Left cardiac atrium (tissue), 4 donors: ENCODE measurements around the gene PDE6B. TPM values are rescaled to one million over a fixed set of nuclear protein-coding genes. Genes with fewer than 3 reads are reported as not detected.
A peak's percentile ranks its signal among the peaks of the same experiment; 100 is the strongest.
"Not testable (repeated sequence)": the region's sequence is repeated elsewhere in the genome, so short reads cannot be mapped to it uniquely, and the experiment has no call there.

ENCODE experiments used
- ATAC-seq, 2 donors: fragments of 200-7000 bp; cut with Tn5 transposase; one replicate each; pipeline ENCODE4 v1.9.1; 2020; ENCODE audit warnings: mild to moderate bottlenecking in 2 of 2, moderate library complexity in 2 of 2
- DNase-seq: peaks from one replicate; pipeline ENCODE4 v3.0.0-alpha.2; 2020
- intact Hi-C, 2 donors: fragments of 100-400 bp; cut with DNase I; formaldehyde crosslinking; loops; one replicate each; pipeline versions ENCODE4 v1.14.1 to v1.15.1; 2022 to 2023
- total RNA-seq, 2 donors: library from RNA; stranded (reverse); fragmentation: NEBNext Ultra II Directional; extraction: Animal tissue kit (Norgen Biotek cat#: 25700); gene quantifications; one replicate each; pipeline ENCODE4 v1.2.1, GENCODE V29; 2021
- donor health status: DM: no; HTN: yes; CAD: no.
- donor health status: DM: no; HTN: yes; CAD: no; lungs with severe emphysema.
- donor health status: DM: yes; HTN: yes; CAD: no.
- donor health status: Dilated cardiomyopathy.

The PDE6B gene
- total RNA-seq, 2 donors from 2014 or later, result 4.7 to 5.2 TPM

DNA sequence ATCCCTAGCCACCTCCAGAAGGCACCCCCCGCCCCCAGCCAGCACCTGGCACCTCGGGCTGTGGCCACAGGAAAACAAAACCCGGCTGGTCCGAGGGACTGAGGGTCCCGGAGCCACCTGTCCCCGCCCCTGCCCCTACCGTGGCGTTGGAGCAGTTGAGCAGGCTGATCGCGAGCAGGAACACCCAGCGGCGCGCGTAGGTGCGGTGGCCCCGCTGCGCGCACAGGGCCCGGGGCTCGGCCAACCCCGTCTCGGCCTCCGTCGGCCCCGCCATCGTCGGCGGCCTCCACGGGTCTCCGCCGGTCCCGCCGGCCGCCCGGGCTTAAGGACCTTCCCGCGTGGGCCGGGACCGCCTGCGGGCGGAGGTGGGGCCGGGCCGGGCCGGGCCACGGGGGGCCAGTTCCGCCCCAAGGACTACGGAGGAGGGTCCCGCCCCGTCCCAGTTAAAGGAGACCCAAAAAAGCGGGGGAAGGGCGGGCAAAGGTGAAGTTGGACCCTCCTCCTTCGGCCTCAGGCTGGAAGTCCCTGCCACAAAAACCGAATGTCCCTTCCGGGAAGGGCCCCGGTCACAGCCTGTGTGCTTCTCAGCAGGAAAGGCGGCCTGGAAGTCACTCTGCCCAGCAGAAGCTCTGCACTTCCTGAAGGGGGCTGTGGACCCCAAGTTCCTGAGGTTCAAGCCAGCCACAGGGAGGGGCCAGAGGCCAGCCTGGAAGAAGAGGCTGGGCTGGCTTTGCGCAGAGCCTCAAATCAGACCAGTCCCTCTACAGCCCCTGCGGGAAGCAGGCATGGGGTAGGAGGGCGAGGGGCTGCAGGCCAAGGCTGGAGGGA, 63.7 kb downstream of the PDE6B start, which contains the start of gene SLC49A3:
SLC49A3 (minus strand) TSS at position 298 of the 828 bp plus-strand sequence; CDS start at position 274, 24 bp downstream.
- DNase-seq, result peak; percentile 66
- peak; percentile 20 to 50 for ATAC-seq
- intact Hi-C loops, result no loop called here

DNA sequence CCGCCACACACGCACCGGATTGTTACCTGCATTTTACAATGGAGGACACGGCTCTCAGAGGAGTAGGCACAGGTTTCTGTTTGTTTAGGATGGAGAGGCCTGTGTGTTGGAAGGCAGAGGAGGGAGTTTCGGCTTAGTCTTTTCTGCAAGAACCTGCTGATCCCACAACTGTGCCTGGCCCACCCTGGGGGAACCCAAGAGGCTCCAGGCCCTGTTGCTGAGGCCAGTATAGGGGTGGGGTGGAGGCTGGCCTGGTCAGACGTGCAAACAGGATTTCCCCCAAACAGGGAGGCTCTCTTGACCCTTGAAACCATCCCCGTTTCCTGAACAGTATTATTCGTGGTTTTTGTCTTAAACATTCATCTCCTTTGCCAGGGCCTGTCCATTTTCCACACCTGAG, 64.3 kb downstream of the PDE6B start:
- DNase-seq, result no peak
- ATAC-seq, result no peak
- intact Hi-C loops, result no loop called here

DNA sequence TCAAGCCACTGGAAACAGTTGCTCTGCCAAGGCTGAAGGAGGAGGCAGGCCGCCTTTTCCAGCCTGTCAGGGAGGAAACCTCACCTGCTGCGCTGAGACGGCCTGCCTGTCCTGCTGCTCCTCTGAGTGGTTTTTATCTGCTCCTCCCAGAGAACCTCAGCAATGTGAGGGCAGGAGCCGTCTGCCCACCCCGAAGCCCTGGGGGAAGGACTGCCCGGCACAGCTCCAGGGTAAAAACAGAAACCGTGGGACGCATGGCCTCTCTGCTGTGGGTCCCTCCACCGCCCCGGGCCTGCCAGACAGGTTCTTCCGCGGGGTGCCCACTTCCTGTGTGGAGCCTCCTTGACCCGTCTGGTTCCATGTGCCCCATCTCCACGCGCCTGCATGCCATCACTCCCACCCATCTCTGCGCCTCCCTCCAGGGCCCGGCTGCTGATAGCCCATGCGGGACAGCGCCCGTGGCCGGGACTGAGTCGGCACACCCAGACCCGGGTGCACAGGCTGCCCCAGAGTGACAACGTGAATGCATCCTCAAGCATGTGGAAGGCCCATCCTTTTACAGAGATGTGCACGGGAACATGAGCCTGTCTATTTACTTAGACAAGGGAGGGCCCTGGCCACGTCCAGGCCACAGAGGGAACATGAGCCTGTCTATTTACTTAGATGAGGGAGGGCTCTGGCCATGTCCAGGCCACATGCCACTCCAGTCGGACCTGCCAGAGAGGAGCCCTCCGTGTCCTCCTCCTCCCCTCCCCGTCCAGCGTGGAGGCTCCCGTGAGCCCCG, 67.6 kb downstream of the PDE6B start:
- intact Hi-C loops, result no loop called here
- DNase-seq (no peak), ATAC-seq (no peak)

DNA sequence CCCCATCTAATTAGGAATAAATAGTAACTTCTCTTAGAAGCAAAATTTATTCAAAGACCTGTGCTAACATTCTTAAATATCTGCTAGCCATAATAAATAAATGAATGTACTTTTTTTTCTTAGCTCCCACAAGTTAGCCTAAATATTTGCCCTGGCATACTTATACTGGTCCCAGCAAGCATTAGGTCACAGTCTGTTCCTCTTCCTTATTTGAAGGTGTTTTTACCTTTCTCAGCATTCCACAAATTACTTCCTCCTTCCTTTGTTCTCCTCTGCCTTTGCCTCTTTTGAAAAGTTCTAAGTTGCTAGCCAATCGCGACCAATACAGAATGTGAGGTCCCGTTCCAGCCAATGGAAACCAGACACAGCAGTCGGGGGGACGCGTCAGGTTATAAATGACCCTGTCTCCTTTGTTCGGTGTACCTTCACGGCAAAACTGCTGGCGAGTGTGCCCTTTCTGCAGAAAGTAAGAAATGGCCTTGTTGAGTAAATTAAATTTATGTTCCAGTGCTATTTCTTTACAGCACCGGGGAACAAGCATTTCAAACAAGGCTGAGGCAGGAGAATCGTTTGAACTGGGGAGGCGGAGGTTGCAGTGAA, 69.1 kb downstream of the PDE6B start:
- intact Hi-C loops, DNase-seq, ATAC-seq: not testable (repeated sequence)

DNA sequence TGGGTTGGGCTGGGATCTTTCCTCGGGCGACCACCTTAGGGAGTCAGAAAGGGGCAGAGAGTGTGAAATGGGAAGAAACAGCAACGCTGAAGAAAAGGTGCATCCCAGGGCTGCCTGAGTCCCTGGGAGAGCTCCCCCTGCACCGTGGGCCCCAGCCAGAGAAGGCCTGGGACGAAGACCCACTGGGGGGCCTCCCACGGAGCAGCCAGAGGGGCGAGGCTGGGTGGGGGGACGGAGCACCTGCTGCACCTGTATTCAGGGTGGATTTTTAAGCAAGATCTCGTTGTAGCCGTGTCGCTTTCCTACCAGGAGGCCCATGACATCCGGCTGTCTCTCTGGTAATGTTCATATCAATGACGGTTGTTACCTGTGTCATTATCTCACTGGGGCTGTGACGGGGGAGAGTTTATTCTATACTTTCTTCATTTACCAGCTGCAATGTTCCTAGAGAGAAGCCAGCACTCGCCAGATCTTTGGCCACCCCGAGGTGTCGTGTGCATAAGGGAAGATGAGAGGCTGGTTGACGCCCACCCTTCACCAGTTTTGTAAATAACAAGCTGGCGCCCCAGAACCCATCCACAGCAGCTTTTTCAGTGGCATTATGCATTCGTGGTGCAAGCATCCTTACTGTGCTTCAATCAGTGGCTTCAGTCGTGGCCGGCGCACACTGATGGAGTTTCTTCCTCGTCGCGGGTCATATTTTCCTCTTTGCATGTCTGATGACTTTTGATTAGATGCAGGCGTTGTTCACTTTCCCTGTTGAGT, 74.6 kb downstream of the PDE6B start:
- intact Hi-C loops, result no loop called here
- ATAC-seq, result no peak
- DNase-seq, result no peak

DNA sequence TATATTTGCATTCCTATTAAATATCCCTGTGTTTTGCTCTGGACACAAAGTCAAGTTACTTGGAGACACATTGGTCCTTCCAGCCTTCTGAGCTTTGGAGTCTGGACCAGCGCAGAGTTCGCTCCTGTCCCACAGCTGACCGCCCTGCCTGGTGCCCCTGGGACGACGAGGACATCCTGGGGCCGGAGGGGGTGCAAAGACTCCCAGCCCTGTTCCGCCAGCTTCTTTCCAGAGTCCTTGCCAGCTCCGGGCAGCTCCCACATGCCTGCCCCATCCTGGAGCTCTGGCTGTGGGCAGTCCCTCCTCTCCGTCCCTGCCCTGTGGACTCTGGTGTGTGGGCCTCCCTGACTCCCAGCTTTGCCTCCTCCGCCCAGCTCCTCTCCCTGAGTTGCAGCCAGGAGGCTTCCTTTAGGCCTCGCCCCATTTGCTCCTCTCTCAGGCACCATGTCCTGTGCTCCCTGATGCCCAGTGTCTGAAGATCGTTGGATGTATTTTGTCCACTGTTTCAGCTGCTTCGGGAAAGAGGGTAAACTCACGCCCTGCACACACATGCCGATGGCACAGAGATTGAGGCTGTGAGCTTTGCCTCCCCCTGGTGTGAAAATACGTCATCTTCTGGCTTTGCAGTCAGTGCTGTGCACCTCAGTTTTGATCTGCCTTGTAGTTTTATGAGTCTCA, 75.4 kb downstream of the PDE6B start:
- no peak for ATAC-seq
- no peak for DNase-seq
- intact Hi-C loops, result no loop called here

DNA sequence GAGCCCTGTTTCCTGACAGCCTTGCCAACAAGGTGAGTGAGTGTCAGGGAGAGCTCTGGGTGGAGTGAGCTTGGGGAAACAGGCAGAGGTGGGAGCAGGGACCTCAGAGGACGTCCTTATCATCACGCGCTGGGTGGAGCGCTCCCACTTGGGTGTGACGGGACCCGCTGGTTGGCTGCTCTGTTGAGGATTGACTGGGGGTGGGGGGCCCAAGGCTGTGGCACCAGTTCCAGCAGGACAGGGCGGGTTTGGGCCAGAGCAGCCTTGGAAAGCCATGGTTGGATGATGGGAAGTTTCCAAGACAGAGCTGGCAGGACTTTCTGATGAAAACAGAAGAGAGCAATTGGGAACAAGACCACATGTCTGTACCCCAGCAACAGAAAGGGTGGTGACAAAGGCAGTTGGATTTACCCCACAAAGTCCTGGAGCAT, 77.3 kb downstream of the PDE6B start:
- ATAC-seq (no peak), DNase-seq (no peak)
- intact Hi-C loops, result no loop called here

DNA sequence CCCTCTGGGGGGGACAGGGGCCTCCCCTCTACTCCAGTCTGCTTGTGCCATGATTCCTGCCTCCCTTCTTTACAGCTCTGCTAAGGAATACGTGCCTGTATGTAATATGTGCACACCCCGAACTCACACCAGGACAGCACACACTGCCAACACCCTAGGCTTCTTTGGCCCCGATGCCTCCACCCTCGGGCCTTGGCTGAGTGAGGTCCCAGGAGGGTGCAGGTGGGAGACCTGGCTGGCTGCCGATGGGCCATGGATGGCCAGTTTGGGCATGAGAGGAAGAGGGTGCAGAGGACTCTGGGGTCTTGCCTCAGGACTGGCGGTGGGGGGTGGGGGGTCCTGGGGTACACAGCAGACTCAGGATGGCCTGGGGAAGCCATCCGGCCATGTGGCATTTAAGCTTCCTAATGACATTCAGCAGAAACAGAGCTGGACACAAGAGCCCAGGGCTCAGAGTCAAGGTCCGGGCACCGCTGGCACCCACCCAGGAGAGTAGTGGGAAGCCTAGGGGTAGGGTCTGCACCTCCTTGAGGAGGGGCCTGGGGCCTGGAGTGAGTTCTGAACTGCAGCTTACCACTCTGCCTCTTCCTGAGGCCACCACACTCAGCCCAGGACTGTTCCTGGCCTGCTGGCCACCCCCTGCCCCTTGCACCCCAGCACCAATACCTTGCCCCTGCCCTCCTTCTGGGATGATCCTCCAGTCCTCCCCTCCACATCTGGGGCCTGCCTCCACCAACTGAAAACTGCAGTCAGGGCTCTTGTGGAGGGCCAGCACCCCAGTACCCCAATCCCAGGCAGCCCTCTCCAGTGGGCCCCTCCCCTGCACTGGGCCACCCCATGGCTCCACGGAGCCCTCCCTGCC, 78.2 kb downstream of the PDE6B start:
- DNase-seq (no peak), ATAC-seq (no peak)
- intact Hi-C loops, result no loop called here

DNA sequence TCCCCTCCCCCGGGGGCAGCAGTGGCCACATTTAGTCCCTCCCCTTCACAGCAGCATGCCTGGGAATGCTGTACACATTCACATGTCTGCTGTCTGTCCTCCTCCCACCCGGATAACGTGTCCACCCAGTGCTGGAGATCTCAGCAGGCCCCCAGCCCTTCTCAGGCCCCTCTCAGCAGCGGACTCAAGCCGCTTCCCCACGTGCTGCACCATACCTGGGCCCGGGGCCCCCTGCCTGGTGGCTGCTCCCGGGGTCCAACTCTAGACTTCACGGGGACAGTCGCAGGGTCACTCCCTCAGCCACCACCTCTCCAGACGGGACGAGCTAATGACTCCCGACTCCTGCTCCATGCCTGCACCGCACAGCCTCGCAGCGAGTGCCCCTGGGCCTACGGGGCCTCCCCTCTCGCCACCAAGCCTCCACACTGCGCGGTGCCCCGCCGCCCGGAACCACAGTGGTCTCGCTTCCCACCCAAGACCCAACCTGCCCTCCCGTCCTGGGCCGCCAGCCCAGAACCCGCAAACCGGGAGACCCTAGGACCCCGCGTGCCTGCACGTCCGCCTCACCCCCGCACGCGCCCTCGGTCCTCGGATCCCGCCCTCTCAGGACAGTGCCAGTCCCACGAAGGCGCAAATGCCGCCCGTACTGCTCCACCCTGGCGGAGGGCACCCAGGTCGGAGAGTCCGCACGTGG, 79.0 kb downstream of the PDE6B start:
- ATAC-seq, result no peak
- peak; percentile 40 for DNase-seq
- intact Hi-C loops, result no loop called here

DNA sequence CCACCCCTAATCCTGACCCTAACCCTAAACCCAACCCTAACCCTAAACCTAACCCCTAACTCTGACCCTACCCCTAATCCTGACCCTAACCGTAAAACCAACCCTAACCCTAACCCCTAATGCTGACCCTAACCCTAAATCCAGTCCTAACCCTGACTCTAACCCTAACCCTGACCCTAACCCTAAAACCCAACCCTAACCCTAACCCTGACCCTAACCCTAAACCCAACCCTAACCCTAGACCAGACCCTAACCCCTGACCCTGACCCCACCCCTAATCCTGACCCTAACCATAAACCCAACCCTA, 79.6 kb downstream of the PDE6B start:
- intact Hi-C loops, result no loop called here
- ATAC-seq (no peak), DNase-seq (no peak)

DNA sequence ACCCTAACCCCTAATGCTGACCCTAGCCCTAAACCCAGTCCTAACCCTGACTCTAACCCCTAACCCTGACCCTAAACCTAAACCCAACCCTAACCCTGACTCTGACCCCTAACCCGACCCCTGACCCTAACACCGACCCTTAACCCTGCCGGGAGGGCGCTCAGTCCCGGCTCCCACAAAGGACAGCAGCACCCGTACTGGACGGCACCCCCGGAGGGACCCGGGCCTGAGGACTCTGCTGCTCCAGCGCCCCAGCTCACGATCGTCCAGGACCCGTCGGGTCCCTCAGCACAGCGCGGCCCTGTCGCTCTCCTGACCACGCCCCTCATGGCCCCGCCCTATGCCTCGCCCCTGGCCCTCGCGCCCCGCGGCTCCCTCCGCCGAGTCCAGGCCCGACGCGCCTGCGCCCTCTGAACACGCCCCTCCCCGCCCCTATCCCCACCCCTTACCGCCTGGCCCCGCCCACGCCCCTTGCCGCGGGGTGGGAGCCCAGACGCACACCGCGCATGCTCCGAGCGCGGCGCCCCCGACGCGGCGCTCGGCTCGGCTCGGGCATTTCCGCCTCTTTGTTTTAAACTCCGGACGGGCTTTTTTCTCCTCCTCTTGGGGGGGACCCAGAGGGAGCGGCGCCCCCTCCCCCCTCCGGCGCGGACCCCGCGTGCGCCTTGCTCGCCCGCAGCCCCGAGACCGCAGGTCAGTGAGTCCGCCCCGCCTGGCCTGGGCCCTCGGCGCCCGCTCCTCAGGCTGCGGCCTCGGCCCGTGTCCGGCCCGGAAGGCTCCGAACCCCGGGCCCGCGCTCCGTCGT, 80.1 kb downstream of the PDE6B start, which contains the start of gene PCGF3:
PCGF3 (plus strand) TSS at position 555 of the 805 bp plus-strand sequence. CDS start 27,849 bp downstream, outside the sequence.
- DNase-seq (peak; percentile 98), ATAC-seq (peak; percentile 98)
- intact Hi-C loops, result no loop called here

DNA sequence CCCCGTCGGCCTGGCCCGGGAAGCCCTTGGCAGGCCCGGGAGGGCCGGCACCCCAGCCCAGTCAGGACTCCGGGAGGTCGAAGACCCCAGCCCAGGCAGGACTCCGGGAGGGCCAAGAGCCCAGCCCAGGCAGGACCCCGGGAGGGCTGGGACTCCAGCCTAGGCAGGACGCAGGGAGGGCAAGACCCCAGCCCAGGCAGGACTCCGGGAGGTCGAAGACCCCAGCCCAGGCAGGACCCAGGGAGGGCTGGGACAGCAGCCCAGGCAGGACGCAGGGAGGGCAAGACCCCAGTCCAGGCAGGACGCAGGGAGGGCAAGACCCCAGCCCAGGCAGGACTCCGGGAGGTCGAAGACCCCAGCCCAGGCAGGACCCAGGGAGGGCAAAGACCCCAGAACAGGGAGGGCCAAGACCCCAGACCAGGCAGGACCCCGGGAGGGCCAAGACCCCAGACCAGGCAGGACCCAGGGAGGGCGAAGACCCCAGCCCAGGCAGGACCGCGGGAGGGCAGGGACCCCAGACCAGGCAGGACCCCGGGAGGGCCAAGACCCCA, 80.8 kb downstream of the PDE6B start:
- intact Hi-C loops, DNase-seq, ATAC-seq: not testable (repeated sequence)

DNA sequence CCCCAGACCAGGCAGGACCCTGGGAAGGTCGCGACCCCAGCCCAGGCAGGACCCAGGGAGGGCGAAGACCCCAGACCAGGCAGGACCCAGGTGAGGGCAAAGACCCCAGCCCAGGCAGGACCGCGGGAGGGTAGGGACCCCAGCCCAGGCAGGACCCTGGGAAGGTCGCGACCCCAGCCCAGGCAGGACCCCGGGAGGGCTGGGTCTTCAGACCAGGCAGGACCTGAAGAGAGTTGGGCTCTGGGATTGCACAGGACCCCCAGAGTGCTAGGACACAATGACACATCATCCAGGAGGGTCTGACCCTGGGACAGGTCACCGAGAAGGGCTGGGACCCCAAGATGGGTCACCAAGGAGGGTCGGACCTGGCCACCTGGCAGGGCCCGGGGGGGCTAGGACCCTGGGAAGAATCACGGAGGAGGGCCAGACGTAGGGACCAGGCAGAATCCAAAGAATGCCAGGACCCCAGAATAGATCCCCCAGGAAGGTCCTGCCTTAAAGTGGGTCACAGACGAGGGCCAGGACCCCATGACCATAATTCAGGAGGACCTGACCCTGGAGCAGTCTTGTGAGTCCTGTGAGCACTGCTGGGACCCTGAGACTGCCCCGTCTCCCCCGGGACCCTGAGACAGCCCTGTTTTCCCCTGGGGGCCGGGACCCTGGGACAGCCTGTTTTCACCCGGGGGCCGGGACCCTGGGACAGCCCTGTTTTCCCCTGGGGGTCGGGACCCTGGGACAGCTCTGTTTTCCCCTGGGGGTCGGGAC, 81.6 kb downstream of the PDE6B start:
- no peak for ATAC-seq
- intact Hi-C loops, result no loop called here
- DNase-seq, result no peak

DNA sequence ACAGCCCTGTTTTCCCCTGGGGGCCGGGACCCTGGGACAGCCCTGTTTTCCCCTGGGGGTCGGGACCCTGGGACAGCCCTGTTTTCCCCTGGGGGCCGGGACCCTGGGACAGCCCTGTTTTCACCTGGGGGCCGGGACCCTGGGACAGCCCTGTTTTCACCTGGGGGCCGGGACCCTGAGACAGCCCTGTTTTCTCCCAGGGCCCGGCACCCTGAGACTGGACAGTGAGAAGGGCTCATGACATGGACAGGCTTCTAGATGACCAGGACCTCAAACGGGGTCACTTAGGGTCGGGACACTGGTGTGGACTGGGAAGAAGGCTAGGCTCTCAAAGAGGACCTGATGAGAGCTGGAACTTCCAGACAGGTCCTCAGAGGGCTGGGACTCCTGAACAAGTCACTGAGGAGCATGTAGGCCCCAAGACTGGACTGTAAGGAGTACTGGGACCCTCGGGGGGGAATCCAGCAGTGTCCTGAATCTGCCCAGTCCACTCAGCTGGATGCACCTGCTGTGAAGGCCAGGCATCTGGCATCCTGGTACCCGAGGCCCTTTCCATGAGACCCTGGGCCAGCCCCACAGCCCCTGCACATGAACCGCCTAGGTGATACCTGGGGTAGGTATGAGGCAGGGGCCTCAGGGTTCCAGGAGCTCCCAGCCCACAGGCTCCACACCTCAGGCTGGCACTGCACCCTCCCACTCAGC, 82.7 kb downstream of the PDE6B start:
- intact Hi-C loops, result no loop called here
- ATAC-seq, result no peak
- DNase-seq, result no peak

DNA sequence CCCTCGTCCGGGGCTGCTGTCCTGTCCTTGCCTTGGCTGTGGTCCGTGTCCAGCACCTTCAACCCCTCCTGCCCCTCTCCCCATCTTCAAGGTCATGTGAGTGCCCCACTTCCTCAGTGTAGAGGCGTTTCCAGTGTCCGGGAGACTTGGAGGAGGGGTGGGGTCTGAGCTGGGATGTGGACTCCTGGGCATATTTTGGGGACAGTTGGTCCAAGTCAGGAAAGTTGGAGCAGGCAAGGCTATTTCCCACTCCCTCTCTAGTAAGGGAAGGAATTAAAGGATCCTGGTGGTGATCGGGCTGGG, 83.2 kb downstream of the PDE6B start:
- no peak for ATAC-seq
- DNase-seq, result no peak
- intact Hi-C loops, result no loop called here
